Neural cell (in vitro differentiated cells): ENCODE data around the gene FAM229B.

ENCODE experiments used
- REST ChIP-seq: IDR thresholded peaks from 2 replicates; pipeline ENCODE4 v1.6.1; 2012; ENCODE audit warnings: borderline replicate concordance
- TF ChIP-seq, protein P1 (sequence below): fragments of 450-650 bp; IDR thresholded peaks from 2 replicates; pipeline ENCODE4 v1.5.1; 2014; ENCODE audit warnings: antibody characterized with exemption, mild to moderate bottlenecking, moderate library complexity; ENCODE audit not compliant: poor library complexity, severe bottlenecking

DNA sequence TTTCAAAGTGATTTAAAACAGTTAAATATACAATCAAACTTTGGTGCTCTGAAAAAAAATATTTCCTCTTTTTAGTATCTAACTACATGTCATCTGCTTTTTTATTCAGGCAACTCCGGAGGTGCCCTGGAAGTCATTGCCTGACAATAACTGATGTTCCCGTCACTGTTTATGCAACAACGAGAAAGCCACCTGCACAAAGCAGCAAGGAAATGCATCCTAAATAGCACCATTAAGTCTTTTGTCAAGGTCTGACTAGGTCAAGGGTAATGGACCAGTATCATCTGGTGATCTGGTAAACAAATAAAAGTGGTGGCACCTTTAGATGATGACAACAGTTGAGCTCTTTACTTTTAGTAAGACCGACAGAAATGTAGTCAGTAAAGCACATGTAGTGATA, 13.2 kb downstream of the FAM229B start:
- TF ChIP-seq REST, result no peak
- TF ChIP-seq, protein P1, sequence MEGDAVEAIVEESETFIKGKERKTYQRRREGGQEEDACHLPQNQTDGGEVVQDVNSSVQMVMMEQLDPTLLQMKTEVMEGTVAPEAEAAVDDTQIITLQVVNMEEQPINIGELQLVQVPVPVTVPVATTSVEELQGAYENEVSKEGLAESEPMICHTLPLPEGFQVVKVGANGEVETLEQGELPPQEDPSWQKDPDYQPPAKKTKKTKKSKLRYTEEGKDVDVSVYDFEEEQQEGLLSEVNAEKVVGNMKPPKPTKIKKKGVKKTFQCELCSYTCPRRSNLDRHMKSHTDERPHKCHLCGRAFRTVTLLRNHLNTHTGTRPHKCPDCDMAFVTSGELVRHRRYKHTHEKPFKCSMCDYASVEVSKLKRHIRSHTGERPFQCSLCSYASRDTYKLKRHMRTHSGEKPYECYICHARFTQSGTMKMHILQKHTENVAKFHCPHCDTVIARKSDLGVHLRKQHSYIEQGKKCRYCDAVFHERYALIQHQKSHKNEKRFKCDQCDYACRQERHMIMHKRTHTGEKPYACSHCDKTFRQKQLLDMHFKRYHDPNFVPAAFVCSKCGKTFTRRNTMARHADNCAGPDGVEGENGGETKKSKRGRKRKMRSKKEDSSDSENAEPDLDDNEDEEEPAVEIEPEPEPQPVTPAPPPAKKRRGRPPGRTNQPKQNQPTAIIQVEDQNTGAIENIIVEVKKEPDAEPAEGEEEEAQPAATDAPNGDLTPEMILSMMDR, result no peak
